HCT116 (cell line): ENCODE results near the gene ATP2B1. TPM values are rescaled to one million over a fixed set of nuclear protein-coding genes. Genes with fewer than 3 reads are reported as not detected.

Experiments used
- ATAC-seq: fragments of 200-7000 bp; cut with Tn5 transposase; 2 replicates; pipeline ENCODE4 v1.9.1; 2020; ENCODE audit warnings: mild to moderate bottlenecking, moderate library complexity
- BruUV-seq: library from RNA; stranded (reverse); fragments of 400-500 nt; replicated peaks from 2 replicates; lab custom pipeline; 2021; lab: Mats Ljungman, UMichigan
- CTCF ChIA-PET: fragments of 300-600 bp; sonication (Branson Sonifier 250); formaldehyde crosslinking; loops from one replicate; lab custom pipeline; 2021; ENCODE audit warnings: antibody characterized with exemption; lab: Charles Lee
- POLR2A ChIA-PET: fragments of 300-600, 350-600 bp; sonication (Branson Sonifier 250); formaldehyde crosslinking; loops from one replicate; lab custom pipeline; 2021; ENCODE audit warnings: antibody characterized with exemption; lab: Charles Lee
- RAD21 ChIA-PET, 2 experiments: fragments of 300-600 bp; sonication (Branson Sonifier 250); formaldehyde crosslinking; loops; one replicate each; lab custom pipeline; 2023; ENCODE audit warnings: low total read pairs in 2 of 2; ENCODE audit not compliant: uncharacterized antibody in 2 of 2, unreplicated experiment in 2 of 2, low non-redundant PET in 1 of 2; lab: Charles Lee
- DNase-seq: peaks from one replicate; pipeline ENCODE4 v3.0.0-alpha.2; 2010; ENCODE audit warnings: low read depth, low spot score
- H2AFZ ChIP-seq: fragments of 200-600 bp; shearing (Covaris generic), sonication (generic); 2 replicates; pipeline ENCODE4 v1.6.1; 2017; ENCODE audit warnings: low read depth, mixed run types, mixed read lengths, antibody characterized with exemption, low read length; ENCODE audit not compliant: poor library complexity, severe bottlenecking
- H3K27ac ChIP-seq: 2 replicates; pipeline ENCODE4 v1.5.1; 2012; ENCODE audit warnings: low read depth, low read length
- H3K27me3 ChIP-seq: fragments of 200-600 bp; sonication (generic); 2 replicates; pipeline ENCODE4 v1.6.1; 2016; ENCODE audit warnings: mixed run types, low read length, mixed read lengths; ENCODE audit not compliant: insufficient read depth
- H3K36me3 ChIP-seq, 2 experiments: fragments of 200-500 bp in 1 of 2; fragments of 200-600 bp in 1 of 2; sonication (Bioruptor generic) in 1 of 2; sonication (generic) in 1 of 2; 2 replicates each; pipeline versions ENCODE4 v1.5.1 to v1.6.1; 2014 to 2016; ENCODE audit warnings: low read length in 2 of 2, inconsistent platforms in 1 of 2, mixed read lengths in 1 of 2, mixed run types in 1 of 2; ENCODE audit not compliant: insufficient read depth in 2 of 2, control insufficient read depth in 1 of 2
- H3K4me1 ChIP-seq, 2 experiments: fragments of 200-600 bp in 1 of 2; sonication (generic) in 1 of 2; 2 replicates each; pipeline versions ENCODE4 v1.5.1 to v1.6.1; 2012 to 2017; ENCODE audit warnings: low read length in 2 of 2, inconsistent platforms in 1 of 2, mild to moderate bottlenecking in 1 of 2, mixed read lengths in 1 of 2, mixed run types in 1 of 2, moderate library complexity in 1 of 2; ENCODE audit not compliant: insufficient read depth in 2 of 2, control insufficient read depth in 1 of 2
- H3K4me2 ChIP-seq: fragments of 200-600 bp; sonication (generic); 2 replicates; pipeline ENCODE4 v1.6.1; 2017; ENCODE audit warnings: mixed run types, low read length, mixed read lengths
- H3K4me3 ChIP-seq, 2 experiments: fragments of 200-600 bp in 1 of 2; sonication (generic) in 1 of 2; replicated peaks in 1 of 2; 2 replicates each; pipeline ENCODE4 v1.5.1; 2011 to 2016; ENCODE audit warnings: low read length in 2 of 2, control low read depth in 1 of 2, low read depth in 1 of 2, mild to moderate bottlenecking in 1 of 2, mixed read lengths in 1 of 2, mixed run types in 1 of 2
- H3K79me2 ChIP-seq: fragments of 200-600 bp; sonication (generic); 2 replicates; pipeline ENCODE4 v1.6.1; 2017; ENCODE audit warnings: mild to moderate bottlenecking, mixed run types, low read length, moderate library complexity, mixed read lengths; ENCODE audit not compliant: insufficient read depth
- H3K9ac ChIP-seq: fragments of 200-600 bp; sonication (generic); 2 replicates; pipeline ENCODE4 v1.6.1; 2016; ENCODE audit warnings: low read length, mixed read lengths
- H3K9me2 ChIP-seq: fragments of 200-600 bp; sonication (generic), shearing (Covaris generic); 2 replicates; pipeline ENCODE4 v1.6.1; 2017; ENCODE audit warnings: mixed run types, mild to moderate bottlenecking, moderate library complexity; ENCODE audit not compliant: insufficient read depth
- H3K9me3 ChIP-seq, 2 experiments: fragments of 200-500 bp in 1 of 2; fragments of 200-600 bp in 1 of 2; sonication (Bioruptor generic) in 1 of 2; sonication (generic) in 1 of 2; 2 replicates each; pipeline ENCODE4 v1.6.1; 2014 to 2017; ENCODE audit warnings: low read length in 2 of 2, mixed read lengths in 2 of 2, inconsistent platforms in 1 of 2, low read depth in 1 of 2, mild to moderate bottlenecking in 1 of 2, mixed run types in 1 of 2, moderate library complexity in 1 of 2; ENCODE audit not compliant: control insufficient read depth in 1 of 2, insufficient read depth in 1 of 2
- H4K20me1 ChIP-seq: fragments of 200-600 bp; sonication (generic), shearing (Covaris generic); 2 replicates; pipeline ENCODE4 v1.6.1; 2017; ENCODE audit warnings: mixed run types, mild to moderate bottlenecking, moderate library complexity; ENCODE audit not compliant: insufficient read depth
- ATF3 ChIP-seq: IDR thresholded peaks from 2 replicates; pipeline ENCODE4 v1.6.1; 2012
- CBX3 ChIP-seq: IDR thresholded peaks from 2 replicates; pipeline ENCODE4 v1.6.1; 2012; ENCODE audit warnings: low read depth
- CTCF ChIP-seq, 3 experiments: fragments of 200-600 bp in 1 of 3; sonication (generic) in 1 of 3; IDR thresholded peaks in 2 of 3; conservative IDR thresholded peaks in 1 of 3; 2 replicates each; pipeline ENCODE4 v1.5.1; 2012 to 2017; ENCODE audit warnings: low read depth in 2 of 3, low read length in 2 of 3, antibody characterized with exemption in 1 of 3, borderline replicate concordance in 1 of 3, control low read depth in 1 of 3, mild to moderate bottlenecking in 1 of 3, mixed read lengths in 1 of 3, mixed run types in 1 of 3, moderate library complexity in 1 of 3; ENCODE audit not compliant: insufficient read depth in 1 of 3
- EGR1 ChIP-seq: IDR thresholded peaks from 2 replicates; pipeline ENCODE4 v1.6.1; 2012; ENCODE audit warnings: low read depth
- ELF1 ChIP-seq: IDR thresholded peaks from 2 replicates; pipeline ENCODE4 v1.6.1; 2012; ENCODE audit warnings: low read depth, borderline replicate concordance
- EZH2 ChIP-seq: fragments of 200-600 bp; sonication (generic); IDR thresholded peaks from 2 replicates; pipeline ENCODE4 v1.6.1; 2017; ENCODE audit warnings: antibody characterized with exemption, mixed run types
- EZH2phosphoT487 ChIP-seq: fragments of 200-600 bp; IDR thresholded peaks from 2 replicates; pipeline ENCODE4 v1.6.1; 2018; ENCODE audit warnings: antibody characterized with exemption, borderline replicate concordance
- JUND ChIP-seq: IDR thresholded peaks from 2 replicates; pipeline ENCODE4 v1.6.1; 2012
- REST ChIP-seq: IDR thresholded peaks from 2 replicates; pipeline ENCODE4 v1.6.1; 2012; ENCODE audit warnings: low read depth
- SIN3A ChIP-seq: IDR thresholded peaks from 2 replicates; pipeline ENCODE4 v1.6.1; 2012; ENCODE audit warnings: low read depth
- TCF7L2 ChIP-seq: IDR thresholded peaks from 2 replicates; pipeline ENCODE4 v1.7.0; 2011; ENCODE audit warnings: borderline replicate concordance, inconsistent platforms; ENCODE audit not compliant: insufficient read depth, insufficient read length; ENCODE audit errors: extremely low read depth
- YY1 ChIP-seq: IDR thresholded peaks from 2 replicates; pipeline ENCODE4 v1.6.1; 2011; ENCODE audit warnings: low read length, low read depth, moderate library complexity, mild to moderate bottlenecking; ENCODE audit not compliant: insufficient replicate concordance; ENCODE audit errors: extremely low read depth
- ZBTB33 ChIP-seq: IDR thresholded peaks from 2 replicates; pipeline ENCODE4 v1.6.1; 2011; ENCODE audit warnings: mild to moderate bottlenecking, low read length, moderate library complexity; ENCODE audit not compliant: insufficient replicate concordance; ENCODE audit errors: extremely low read depth
- ZNF274 ChIP-seq: fragments of 200-500 bp; sonication (Bioruptor generic); IDR thresholded peaks from 2 replicates; pipeline ENCODE4 v1.6.1; 2014; ENCODE audit warnings: mild to moderate bottlenecking, low read depth, low read length, inconsistent platforms
- intact Hi-C: fragments of 100-400 bp; cut with micrococcal nuclease; formaldehyde crosslinking; loops from 2 replicates; pipeline ENCODE4 v1.10.0; 2022
- total RNA-seq: library from RNA; stranded (reverse); gene quantifications from one replicate; pipeline ENCODE4 v1.2.1, GENCODE V29; 2021; ENCODE audit not compliant: unreplicated experiment

The ATP2B1 gene
- total RNA-seq, 1 experiment from 2014 or later, result 62.4 TPM

- Histone ChIP-seq H3K9ac (no peak overlapping the region), H3K9me3 (no peaks in the 10 kb centered on the region), H3K4me1 (no peaks in the 10 kb centered on the region), H3K9me2 (no peaks in the 10 kb centered on the region), H4K20me1 (no peaks in the 10 kb centered on the region), H2AFZ (no peak overlapping the region), H3K79me2 (no peaks in the 10 kb centered on the region), H3K4me2 (no peak overlapping the region), H3K36me3 (no peaks in the 10 kb centered on the region), H3K4me3 (no peak overlapping the region), H3K27me3 (no peaks in the 10 kb centered on the region), H3K27ac (no peak overlapping the region)
- DNase-seq, result no peak
- CTCF ChIA-PET, result no interaction called here
- no TSS peak for BruUV-seq
- no peak for TF ChIP-seq EZH2
- no peak for TF ChIP-seq ZBTB33
- no peak for TF ChIP-seq ATF3
- TF ChIP-seq YY1, result no peak
- no peak for TF ChIP-seq CTCF (IDR thresholded peaks at IDR 0.05 in 2 of 3, conservative IDR thresholded peaks at IDR 0.05 in 1 of 3; ENCODE audit: borderline replicate concordance in 1 of 3, insufficient read depth in 1 of 3, low read depth in 2 of 3, low read length in 2 of 3)
- TF ChIP-seq REST, result no peak
- TF ChIP-seq EGR1, result no peak
- TF ChIP-seq ZNF274, result no peak
- no peak for TF ChIP-seq TCF7L2
- TF ChIP-seq ELF1, result no peak
- TF ChIP-seq CBX3, result no peak
- no peak for TF ChIP-seq SIN3A
- TF ChIP-seq JUND, result no peak
- no peak for TF ChIP-seq EZH2phosphoT487
- no peak for ATAC-seq
- POLR2A ChIA-PET, result interaction anchor here (1.4 kb wide), 1 partner anchor 17 kb away, joined by 3 read pairs; no protein-coding TSS in a partner anchor
- RAD21 ChIA-PET, result no interaction called here
- intact Hi-C loops, result no loop called here
Observed at GRCh38 chr12:89619764-89620163, 88.9 kb downstream of the ATP2B1 start.
